Subcutaneous adipose tissue (tissue), 4 donors: ENCODE results near the gene MRPS14. TPM values are rescaled to one million over a fixed set of nuclear protein-coding genes. Genes with fewer than 3 reads are reported as not detected.

Experiments
- total RNA-seq, 4 donors: library from RNA; depleted of rRNA; stranded (reverse); fragments of >200 nt; gene quantifications; one replicate each; pipeline ENCODE4 v1.1.0, GENCODE V29; 2016
- TF ChIP-seq, protein P1 (sequence below): fragments of 450-650 bp; IDR thresholded peaks from one replicate; pipeline ENCODE4 v1.5.1; 2016; ENCODE audit warnings: low read depth, mild to moderate bottlenecking, control low read depth, antibody characterized with exemption, moderate library complexity

Gene MRPS14
- total RNA-seq, 4 donors from 2014 or later: 16.2 to 32.9 (median 24.3) TPM

DNA sequence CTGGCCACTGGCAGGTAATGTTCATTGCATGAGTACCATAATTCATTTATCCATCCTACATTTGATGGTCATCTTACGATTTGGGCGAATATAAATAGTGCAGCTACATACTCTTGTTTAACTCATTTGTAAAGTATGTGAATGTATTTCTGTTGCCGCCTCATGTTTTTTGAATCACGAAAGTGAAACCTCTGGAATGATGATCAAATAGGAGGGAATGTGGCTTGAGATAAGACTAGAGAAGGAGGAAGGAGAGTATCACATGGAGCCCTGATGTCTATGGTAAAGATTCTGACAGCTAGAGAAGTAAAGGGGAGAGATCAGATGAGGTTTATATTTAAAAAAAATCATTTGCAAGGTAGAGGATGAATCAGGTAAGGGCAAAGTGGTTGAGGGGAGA lies 8.0 kb downstream of the MRPS14 start:
- TF ChIP-seq, protein P1, sequence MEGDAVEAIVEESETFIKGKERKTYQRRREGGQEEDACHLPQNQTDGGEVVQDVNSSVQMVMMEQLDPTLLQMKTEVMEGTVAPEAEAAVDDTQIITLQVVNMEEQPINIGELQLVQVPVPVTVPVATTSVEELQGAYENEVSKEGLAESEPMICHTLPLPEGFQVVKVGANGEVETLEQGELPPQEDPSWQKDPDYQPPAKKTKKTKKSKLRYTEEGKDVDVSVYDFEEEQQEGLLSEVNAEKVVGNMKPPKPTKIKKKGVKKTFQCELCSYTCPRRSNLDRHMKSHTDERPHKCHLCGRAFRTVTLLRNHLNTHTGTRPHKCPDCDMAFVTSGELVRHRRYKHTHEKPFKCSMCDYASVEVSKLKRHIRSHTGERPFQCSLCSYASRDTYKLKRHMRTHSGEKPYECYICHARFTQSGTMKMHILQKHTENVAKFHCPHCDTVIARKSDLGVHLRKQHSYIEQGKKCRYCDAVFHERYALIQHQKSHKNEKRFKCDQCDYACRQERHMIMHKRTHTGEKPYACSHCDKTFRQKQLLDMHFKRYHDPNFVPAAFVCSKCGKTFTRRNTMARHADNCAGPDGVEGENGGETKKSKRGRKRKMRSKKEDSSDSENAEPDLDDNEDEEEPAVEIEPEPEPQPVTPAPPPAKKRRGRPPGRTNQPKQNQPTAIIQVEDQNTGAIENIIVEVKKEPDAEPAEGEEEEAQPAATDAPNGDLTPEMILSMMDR: no peak

DNA sequence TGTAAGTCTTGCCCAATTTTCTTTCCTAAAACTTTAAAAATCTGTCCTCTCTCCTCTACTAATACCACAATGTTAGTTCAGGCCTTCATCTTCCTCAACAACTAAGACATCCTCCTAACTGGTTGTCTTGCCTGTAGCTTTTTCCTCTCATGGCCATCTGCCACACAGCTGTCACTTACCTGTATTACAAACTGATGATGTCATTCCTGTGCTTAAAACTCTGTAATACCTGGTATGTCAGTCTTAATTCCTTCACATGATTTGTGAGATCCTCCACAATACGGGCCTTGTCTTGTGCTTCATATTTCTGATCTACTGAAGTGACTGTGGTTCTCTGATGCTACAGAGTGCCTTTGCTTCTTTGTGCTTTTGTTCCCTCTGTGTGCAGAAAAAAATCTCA lies 9.8 kb downstream of the MRPS14 start:
- TF ChIP-seq, protein P1: no peak

DNA sequence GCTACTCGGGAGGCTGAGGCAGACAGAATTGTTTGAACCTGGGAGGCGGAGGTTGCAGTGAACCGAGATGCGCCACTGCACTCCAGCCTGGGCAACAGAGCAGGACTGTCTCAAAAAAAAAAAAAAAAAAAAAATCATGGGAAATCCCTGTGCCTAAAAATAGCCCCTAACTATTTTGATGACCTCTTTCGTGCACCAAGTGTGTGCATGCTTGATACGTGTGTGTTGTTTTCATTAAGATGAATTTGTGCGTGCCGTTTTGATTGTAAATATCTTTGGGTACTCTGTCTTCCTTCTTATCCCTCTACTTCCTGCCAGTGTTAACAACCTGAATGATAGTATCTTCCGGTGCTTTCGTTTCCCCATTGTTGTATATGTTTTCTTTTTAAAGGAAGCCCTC lies 13.7 kb downstream of the MRPS14 start:
- TF ChIP-seq, protein P1: no peak

DNA sequence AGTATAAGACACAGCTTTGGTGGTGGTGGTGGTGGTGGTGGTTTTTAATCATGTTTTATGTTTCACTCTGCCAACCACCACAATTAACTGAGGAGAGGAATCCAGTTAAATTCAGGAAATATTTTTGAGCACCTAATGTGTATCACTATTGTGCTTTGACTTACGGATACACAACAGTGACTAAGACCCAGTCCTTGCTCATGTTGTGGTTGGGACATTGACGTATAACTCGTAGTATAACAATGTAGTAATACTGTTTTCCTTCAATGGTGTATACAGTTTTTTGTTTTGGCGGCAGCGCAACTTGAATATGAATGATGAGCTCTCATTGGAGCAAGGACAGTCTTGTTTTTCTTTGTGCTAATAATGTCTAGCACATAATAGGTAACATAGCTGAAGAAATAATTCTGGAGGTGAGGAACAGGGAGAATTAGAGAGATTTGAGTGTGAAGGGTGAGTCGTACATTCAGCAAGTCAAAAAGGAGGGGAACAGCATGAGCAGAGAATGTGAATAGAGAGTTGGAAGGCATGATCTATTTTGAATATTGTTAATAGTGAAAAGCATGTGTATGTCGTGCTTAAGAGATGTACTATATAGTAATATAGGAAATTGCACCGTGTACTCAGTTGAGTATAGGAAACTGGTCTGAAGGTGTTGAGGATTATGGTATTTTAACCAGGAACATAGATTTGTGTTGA lies 18.0 kb downstream of the MRPS14 start:
- TF ChIP-seq, protein P1: no peak

DNA sequence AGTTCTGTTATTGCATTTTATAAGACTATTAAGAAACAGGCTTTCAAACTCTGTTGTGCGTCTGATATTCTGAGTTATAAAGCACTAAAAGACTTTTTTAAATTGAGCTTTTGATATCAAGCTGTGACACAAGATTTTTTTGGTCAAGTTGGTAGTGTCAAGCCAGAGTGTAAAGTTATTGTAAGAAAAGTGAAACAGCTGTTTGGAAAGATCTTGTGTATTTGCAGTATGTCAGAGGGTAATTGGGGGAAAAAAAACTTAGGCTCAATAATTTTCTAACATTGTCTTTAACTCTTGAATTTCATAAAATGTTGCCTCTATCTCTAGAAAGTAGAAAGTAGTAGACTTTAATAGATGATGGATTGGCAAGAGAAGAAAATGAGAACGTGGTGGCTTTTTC lies 19.7 kb downstream of the MRPS14 start:
- TF ChIP-seq, protein P1: no peak

DNA sequence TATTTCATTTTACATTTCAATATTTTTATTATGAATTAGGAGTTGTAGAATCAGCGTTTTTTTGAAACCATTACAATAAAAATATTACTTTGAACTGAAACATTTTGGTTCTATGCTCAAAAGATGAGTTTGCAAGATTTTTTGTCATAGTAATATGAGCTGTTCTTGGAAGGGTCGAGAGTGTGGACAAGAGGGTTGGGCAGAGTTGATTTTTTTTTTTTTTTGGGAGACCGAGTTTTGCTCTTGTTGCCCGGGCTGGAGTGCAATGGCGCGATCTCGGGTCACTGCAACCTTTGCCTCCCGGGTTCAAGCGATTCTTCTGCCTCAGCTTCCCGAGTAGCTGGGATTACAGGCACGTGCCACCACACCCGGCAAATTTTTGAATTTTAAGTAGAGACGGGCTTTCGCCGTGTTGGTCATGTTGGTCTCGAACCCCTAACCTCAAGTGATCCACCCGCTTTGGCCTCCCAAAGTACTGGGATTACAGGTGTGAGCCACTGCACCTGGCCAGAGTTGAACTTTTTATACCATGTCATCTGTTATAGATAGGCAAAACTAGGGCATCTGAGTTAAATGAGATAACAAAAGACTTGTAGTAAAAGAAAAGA lies 20.2 kb downstream of the MRPS14 start:
- TF ChIP-seq, protein P1: no peak

DNA sequence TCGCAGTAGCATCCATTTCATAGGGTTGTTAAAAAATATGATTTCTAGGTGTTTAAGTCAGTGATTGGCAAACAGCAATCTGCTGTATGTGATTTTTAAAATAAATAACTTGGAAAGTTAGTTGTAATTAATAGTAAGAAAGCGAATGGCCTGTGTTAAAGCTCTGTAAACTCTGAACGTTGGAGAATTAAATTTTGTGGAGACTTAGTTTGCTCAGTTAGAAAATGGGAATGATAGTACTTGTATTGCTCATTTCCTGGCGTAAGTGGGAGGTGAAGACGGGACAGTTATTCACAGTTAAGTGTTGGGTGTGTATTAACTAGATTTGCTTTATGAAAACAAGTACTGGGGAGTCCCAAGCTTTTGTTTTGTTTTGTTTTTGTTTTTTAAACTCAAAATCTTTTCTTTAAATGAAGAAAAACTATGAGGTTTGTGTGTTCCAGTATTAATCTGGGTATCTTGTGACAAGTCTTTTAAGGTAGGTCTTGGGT lies 22.5 kb downstream of the MRPS14 start:
- TF ChIP-seq, protein P1: no peak
